ENCODE measurements around the gene SH3BGRL3. TPM values are rescaled to one million over a fixed set of nuclear protein-coding genes. Genes with fewer than 3 reads are reported as not detected.

Gene SH3BGRL3
- total and polyA plus RNA-seq, 2 experiments from 2014 or later, result 30.9 to 370 TPM

DNA sequence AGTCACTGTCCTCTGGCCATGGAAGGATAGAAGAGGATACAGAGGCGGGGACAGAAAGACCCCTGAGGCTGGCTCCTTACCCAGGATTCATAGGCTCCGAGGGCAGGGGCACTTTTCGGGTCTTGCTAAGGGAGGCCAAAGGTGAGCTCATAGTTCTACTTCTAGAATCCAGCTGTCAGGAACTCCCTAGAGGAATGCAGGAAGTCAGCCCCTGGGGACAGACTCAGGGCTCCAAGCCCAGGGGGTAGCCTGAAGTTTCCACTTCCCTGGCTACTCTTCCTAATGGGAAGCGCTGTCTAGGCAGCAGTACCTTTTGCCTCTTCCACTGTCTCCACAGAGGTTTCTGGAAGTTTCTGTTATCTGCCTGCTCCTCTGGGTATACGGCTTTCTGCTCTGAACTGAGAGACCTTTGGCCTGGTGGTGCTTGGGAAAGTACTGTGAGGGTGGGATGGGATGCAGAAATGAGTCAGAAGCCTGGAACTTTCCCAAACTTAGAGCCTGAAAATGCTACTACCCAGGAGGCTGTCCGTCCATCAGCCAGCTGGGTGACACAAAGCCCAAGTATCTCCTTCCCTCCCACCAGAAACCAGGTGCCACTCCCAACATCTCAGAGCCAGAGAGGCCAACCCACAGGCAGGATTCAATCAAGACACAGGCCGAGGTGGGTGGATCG lies 23.0 kb downstream of the SH3BGRL3 start:
- H3K27me3 ChIP-seq (ENCODE audit: insufficient read depth), result no peaks in the 10 kb centered on the region
- H2AFZ ChIP-seq, result no peak overlapping the region
- ATAC-seq, result no peak
- H3K4me2 ChIP-seq, result no peak overlapping the region
- no peaks in the 10 kb centered on the region for H4K20me1 ChIP-seq (replicated peaks; ENCODE audit: insufficient read depth)
- DNase-seq (ENCODE audit: low spot score), result peak; percentile 28
- H3K27ac ChIP-seq (ENCODE audit: low read depth), result no peak overlapping the region
- H3K4me1 ChIP-seq (ENCODE audit: insufficient read depth), result peaks cover 10% of the 10 kb centered on the region
- H3F3A ChIP-seq (replicated peaks; ENCODE audit: low read depth), result 0 out of 2 replicates have a peak, but pooled peaks cover 5% of the 10 kb centered on the region
- 0 out of 2 replicates have a peak, but pooled peaks cover 9% of the 10 kb centered on the region for H3K79me2 ChIP-seq (replicated peaks; ENCODE audit: insufficient read depth)
- H3K9me2 ChIP-seq (ENCODE audit: insufficient read depth), result no peaks in the 10 kb centered on the region
- no peak overlapping the region for H3K4me3 Mint-ChIP-seq
- no peak overlapping the region for H3K27ac Mint-ChIP-seq
- H3K9me3 Mint-ChIP-seq, result no peaks in the 10 kb centered on the region
- H3K4me3 ChIP-seq, result no peak overlapping the region
- H3K36me3 ChIP-seq (ENCODE audit: insufficient read depth), result no peaks in the 10 kb centered on the region
- H3K36me3 Mint-ChIP-seq (ENCODE audit: low read depth), result no peaks in the 10 kb centered on the region
- peaks cover 16% of the 10 kb centered on the region; the same call in 2 of the 3 replicates for H3K4me1 Mint-ChIP-seq
- TF ChIP-seq JUNB (IDR thresholded peaks at IDR 0.05; ENCODE audit: unreplicated experiment) (no peak), EZH2 (IDR thresholded peaks at IDR 0.05; ENCODE audit: low read depth, unreplicated experiment) (no peak), ZNF114 (CRISPR knock-in tag; IDR thresholded peaks at IDR 0.05) (no peak), REST (IDR thresholded peaks at IDR 0.05; ENCODE audit: unreplicated experiment) (no peak), CREB1 (CRISPR knock-in tag; IDR thresholded peaks at IDR 0.05; ENCODE audit: low read depth) (no peak), POLR2AphosphoS5 (IDR thresholded peaks at IDR 0.05; ENCODE audit: low read depth) (no peak), NANOG (IDR thresholded peaks at IDR 0.05; ENCODE audit: borderline replicate concordance) (no peak), ZNF331 (CRISPR knock-in tag; IDR thresholded peaks at IDR 0.05; ENCODE audit: low read depth) (no peak), STAT1 (IDR thresholded peaks at IDR 0.05; ENCODE audit: unreplicated experiment) (no peak), EZH2phosphoT487 (IDR thresholded peaks at IDR 0.05; ENCODE audit: unreplicated experiment) (no peak)
- TF ChIP-seq, protein P1, sequence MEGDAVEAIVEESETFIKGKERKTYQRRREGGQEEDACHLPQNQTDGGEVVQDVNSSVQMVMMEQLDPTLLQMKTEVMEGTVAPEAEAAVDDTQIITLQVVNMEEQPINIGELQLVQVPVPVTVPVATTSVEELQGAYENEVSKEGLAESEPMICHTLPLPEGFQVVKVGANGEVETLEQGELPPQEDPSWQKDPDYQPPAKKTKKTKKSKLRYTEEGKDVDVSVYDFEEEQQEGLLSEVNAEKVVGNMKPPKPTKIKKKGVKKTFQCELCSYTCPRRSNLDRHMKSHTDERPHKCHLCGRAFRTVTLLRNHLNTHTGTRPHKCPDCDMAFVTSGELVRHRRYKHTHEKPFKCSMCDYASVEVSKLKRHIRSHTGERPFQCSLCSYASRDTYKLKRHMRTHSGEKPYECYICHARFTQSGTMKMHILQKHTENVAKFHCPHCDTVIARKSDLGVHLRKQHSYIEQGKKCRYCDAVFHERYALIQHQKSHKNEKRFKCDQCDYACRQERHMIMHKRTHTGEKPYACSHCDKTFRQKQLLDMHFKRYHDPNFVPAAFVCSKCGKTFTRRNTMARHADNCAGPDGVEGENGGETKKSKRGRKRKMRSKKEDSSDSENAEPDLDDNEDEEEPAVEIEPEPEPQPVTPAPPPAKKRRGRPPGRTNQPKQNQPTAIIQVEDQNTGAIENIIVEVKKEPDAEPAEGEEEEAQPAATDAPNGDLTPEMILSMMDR (conservative IDR thresholded peaks at IDR 0.05; ENCODE audit: low read depth in 2 of 2), result no peak
- TF ChIP-seq, protein P2, sequence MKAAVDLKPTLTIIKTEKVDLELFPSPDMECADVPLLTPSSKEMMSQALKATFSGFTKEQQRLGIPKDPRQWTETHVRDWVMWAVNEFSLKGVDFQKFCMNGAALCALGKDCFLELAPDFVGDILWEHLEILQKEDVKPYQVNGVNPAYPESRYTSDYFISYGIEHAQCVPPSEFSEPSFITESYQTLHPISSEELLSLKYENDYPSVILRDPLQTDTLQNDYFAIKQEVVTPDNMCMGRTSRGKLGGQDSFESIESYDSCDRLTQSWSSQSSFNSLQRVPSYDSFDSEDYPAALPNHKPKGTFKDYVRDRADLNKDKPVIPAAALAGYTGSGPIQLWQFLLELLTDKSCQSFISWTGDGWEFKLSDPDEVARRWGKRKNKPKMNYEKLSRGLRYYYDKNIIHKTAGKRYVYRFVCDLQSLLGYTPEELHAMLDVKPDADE (IDR thresholded peaks at IDR 0.05), result no peak
- TF ChIP-seq, protein P3, sequence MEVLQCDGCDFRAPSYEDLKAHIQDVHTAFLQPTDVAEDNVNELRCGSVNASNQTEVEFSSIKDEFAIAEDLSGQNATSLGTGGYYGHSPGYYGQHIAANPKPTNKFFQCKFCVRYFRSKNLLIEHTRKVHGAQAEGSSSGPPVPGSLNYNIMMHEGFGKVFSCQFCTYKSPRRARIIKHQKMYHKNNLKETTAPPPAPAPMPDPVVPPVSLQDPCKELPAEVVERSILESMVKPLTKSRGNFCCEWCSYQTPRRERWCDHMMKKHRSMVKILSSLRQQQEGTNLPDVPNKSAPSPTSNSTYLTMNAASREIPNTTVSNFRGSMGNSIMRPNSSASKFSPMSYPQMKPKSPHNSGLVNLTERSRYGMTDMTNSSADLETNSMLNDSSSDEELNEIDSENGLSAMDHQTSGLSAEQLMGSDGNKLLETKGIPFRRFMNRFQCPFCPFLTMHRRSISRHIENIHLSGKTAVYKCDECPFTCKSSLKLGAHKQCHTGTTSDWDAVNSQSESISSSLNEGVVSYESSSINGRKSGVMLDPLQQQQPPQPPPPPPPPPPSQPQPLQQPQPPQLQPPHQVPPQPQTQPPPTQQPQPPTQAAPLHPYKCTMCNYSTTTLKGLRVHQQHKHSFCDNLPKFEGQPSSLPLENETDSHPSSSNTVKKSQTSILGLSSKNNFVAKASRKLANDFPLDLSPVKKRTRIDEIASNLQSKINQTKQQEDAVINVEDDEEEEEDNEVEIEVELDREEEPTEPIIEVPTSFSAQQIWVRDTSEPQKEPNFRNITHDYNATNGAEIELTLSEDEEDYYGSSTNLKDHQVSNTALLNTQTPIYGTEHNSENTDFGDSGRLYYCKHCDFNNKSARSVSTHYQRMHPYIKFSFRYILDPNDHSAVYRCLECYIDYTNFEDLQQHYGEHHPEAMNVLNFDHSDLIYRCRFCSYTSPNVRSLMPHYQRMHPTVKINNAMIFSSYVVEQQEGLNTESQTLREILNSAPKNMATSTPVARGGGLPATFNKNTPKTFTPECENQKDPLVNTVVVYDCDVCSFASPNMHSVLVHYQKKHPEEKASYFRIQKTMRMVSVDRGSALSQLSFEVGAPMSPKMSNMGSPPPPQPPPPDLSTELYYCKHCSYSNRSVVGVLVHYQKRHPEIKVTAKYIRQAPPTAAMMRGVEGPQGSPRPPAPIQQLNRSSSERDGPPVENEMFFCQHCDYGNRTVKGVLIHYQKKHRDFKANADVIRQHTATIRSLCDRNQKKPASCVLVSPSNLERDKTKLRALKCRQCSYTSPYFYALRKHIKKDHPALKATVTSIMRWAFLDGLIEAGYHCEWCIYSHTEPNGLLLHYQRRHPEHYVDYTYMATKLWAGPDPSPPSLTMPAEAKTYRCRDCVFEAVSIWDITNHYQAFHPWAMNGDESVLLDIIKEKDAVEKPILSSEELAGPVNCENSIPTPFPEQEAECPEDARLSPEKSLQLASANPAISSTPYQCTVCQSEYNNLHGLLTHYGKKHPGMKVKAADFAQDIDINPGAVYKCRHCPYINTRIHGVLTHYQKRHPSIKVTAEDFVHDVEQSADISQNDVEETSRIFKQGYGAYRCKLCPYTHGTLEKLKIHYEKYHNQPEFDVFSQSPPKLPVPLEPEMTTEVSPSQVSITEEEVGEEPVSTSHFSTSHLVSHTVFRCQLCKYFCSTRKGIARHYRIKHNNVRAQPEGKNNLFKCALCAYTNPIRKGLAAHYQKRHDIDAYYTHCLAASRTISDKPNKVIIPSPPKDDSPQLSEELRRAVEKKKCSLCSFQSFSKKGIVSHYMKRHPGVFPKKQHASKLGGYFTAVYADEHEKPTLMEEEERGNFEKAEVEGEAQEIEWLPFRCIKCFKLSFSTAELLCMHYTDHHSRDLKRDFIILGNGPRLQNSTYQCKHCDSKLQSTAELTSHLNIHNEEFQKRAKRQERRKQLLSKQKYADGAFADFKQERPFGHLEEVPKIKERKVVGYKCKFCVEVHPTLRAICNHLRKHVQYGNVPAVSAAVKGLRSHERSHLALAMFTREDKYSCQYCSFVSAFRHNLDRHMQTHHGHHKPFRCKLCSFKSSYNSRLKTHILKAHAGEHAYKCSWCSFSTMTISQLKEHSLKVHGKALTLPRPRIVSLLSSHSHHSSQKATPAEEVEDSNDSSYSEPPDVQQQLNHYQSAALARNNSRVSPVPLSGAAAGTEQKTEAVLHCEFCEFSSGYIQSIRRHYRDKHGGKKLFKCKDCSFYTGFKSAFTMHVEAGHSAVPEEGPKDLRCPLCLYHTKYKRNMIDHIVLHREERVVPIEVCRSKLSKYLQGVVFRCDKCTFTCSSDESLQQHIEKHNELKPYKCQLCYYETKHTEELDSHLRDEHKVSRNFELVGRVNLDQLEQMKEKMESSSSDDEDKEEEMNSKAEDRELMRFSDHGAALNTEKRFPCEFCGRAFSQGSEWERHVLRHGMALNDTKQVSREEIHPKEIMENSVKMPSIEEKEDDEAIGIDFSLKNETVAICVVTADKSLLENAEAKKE (CRISPR knock-in tag; IDR thresholded peaks at IDR 0.05), result no peak
- peaks cover 5% of the 10 kb centered on the region for H3K27me3 Mint-ChIP-seq (ENCODE audit: insufficient read depth, low read depth, poor library complexity)

Measured in GM23338 (cell line).